Esophagus muscularis mucosa (tissue), 4 donors: ENCODE data around the gene BCL3. TPM values are rescaled to one million over a fixed set of nuclear protein-coding genes. Genes with fewer than 3 reads are reported as not detected.

Experiments used
- DNase-seq: peaks from one replicate; pipeline ENCODE4 v3.0.0-alpha.2; 2017; ENCODE audit errors: extremely low spot score
- H3K27ac ChIP-seq, 4 donors: fragments of 200-600 bp; sonication (generic); replicated peaks in 1 of 4; 1 replicate in 3 of 4; 2 replicates in 1 of 4; pipeline ENCODE4 v1.5.1; 2016 to 2019; ENCODE audit warnings: mild to moderate bottlenecking in 1 of 4
- H3K27me3 ChIP-seq, 4 donors: fragments of 200-600 bp; sonication (generic); one replicate each; pipeline versions ENCODE4 v1.5.1 to v1.6.0; 2016 to 2019
- H3K36me3 ChIP-seq, 4 donors: fragments of 200-600 bp; sonication (generic); one replicate each; pipeline ENCODE4 v1.5.1; 2016 to 2019
- H3K4me1 ChIP-seq, 4 donors: fragments of 200-600 bp; sonication (generic); one replicate each; pipeline ENCODE4 v1.5.1; 2016 to 2019
- H3K4me3 ChIP-seq, 4 donors: fragments of 200-600 bp; sonication (generic); 1 replicate in 2 of 4; 2 replicates in 2 of 4; pipeline ENCODE4 v1.5.1; 2016 to 2019; ENCODE audit warnings: mild to moderate bottlenecking in 4 of 4, moderate library complexity in 1 of 4
- H3K9me3 ChIP-seq, 4 donors: fragments of 200-600 bp; sonication (generic); 1 replicate in 3 of 4; 2 replicates in 1 of 4; pipeline ENCODE4 v1.5.1; 2016 to 2019
- CTCF ChIP-seq, 3 experiments: fragments of 200-600 bp in 2 of 3; fragments of 450-650 bp in 1 of 3; sonication (generic) in 2 of 3; IDR thresholded peaks; one replicate each; pipeline ENCODE4 v1.5.1; 2017 to 2019; ENCODE audit warnings: antibody characterized with exemption in 3 of 3, mild to moderate bottlenecking in 2 of 3, moderate library complexity in 1 of 3
- EP300 ChIP-seq: sonication (generic); formaldehyde crosslinking; IDR thresholded peaks from one replicate; pipeline ENCODE4 v1.6.1; 2017; ENCODE audit warnings: antibody characterized with exemption
- POLR2A ChIP-seq: fragments of 450-650 bp; IDR thresholded peaks from one replicate; pipeline ENCODE4 v1.6.1; 2017; ENCODE audit warnings: antibody characterized with exemption, moderate library complexity, mild to moderate bottlenecking, low read depth
- POLR2AphosphoS5 ChIP-seq, 2 donors: sonication (generic); formaldehyde crosslinking; IDR thresholded peaks; one replicate each; pipeline ENCODE4 v1.6.1; 2017; ENCODE audit warnings: antibody characterized with exemption in 2 of 2
- WGBS: methylation state at CpG from one replicate; pipeline ENCODE4 v1.1.5; 2018; 5-methylcytosine and 5-hydroxymethylcytosine counted together
- intact Hi-C: fragments of 100-400 bp; cut with DNase I; formaldehyde crosslinking; loops from one replicate; pipeline ENCODE4 v1.15.1; 2023
- total RNA-seq, 4 donors: library from RNA; depleted of rRNA; stranded (reverse); fragments of >200 nt; gene quantifications; one replicate each; pipeline versions ENCODE4 v1.1.0 to v1.2.1, GENCODE V29; 2016

BCL3 gene
- total RNA-seq, 4 donors from 2014 or later, result 10.0 to 147 (median 20.2) TPM

GRCh38 chr19:44749994-44750393, 1.5 kb downstream of the BCL3 start:
- Histone ChIP-seq H3K4me1 (peaks cover 55 to 96% (median 90%) of the 10 kb centered on the region in 4 donors), H3K4me3 (peak overlapping the region; percentile 75 to 84 (median 80)), H3K27ac (peak overlapping the region; percentile 89 to 96 (median 94)), H3K36me3 (peaks cover 0 to 34% (median 21%) of the 10 kb centered on the region in 4 donors), H3K27me3 (no peaks in the 10 kb centered on the region), H3K9me3 (no peaks in the 10 kb centered on the region)
- TF ChIP-seq POLR2A (no peak), POLR2AphosphoS5 (IDR thresholded peaks at IDR 0.05) (no peak), CTCF (IDR thresholded peaks at IDR 0.05) (no peak), EP300 (no peak)
- no peak for DNase-seq
- intact Hi-C loops, result no loop called here
- 81% methylated on average over 9 of the region's 10 CpGs for WGBS

- no peak for TF ChIP-seq POLR2A
- no peak for TF ChIP-seq POLR2AphosphoS5 (IDR thresholded peaks at IDR 0.05)
- no peak for TF ChIP-seq EP300
- TF ChIP-seq CTCF (IDR thresholded peaks at IDR 0.05), result no peak
- H3K27ac ChIP-seq, result peak overlapping the region; percentile 89 to 95 (median 90)
- H3K36me3 ChIP-seq, result peaks cover 0 to 49% (median 26%) of the 10 kb centered on the region in 4 donors
- peak overlapping the region; percentile 51 to 75 (median 56) for H3K4me3 ChIP-seq
- no peaks in the 10 kb centered on the region for H3K9me3 ChIP-seq
- 69% methylated on average over 8 of the region's 8 CpGs for WGBS
- H3K4me1 ChIP-seq, result peaks cover 61 to 96% (median 90%) of the 10 kb centered on the region in 4 donors
- no peaks in the 10 kb centered on the region for H3K27me3 ChIP-seq
- intact Hi-C loops, result no loop called here
- DNase-seq, result no peak
Measured at GRCh38 chr19:44752123-44752815, 3.8 kb downstream of the BCL3 start.

GRCh38 chr19:44752816-44753625, 4.5 kb downstream of the BCL3 start:
- TF ChIP-seq POLR2AphosphoS5 (IDR thresholded peaks at IDR 0.05) (peak; percentile 77), POLR2A (no peak), EP300 (peak; percentile 91)
- Histone ChIP-seq H3K9me3 (no peaks in the 10 kb centered on the region), H3K27me3 (no peaks in the 10 kb centered on the region), H3K4me3 (peak overlapping the region; percentile 51 to 75 (median 56)), H3K4me1 (peaks cover 68 to 96% (median 91%) of the 10 kb centered on the region in 4 donors), H3K27ac (peak overlapping the region; percentile 89 to 95 (median 90)), H3K36me3 (peaks cover 0 to 56% (median 29%) of the 10 kb centered on the region in 4 donors)
- peak; percentile 98 for DNase-seq
- 18% methylated on average over 14 of the region's 18 CpGs for WGBS
- intact Hi-C loops, result no loop called here

- H3K27ac ChIP-seq, result peak overlapping the region; percentile 89 to 95 (median 90)
- H3K27me3 ChIP-seq, result no peaks in the 10 kb centered on the region
- H3K9me3 ChIP-seq, result no peaks in the 10 kb centered on the region
- intact Hi-C loops, result no loop called here
- H3K4me3 ChIP-seq, result peak overlapping the region; percentile 51 to 75 (median 56)
- 0% methylated on average over 1 of the region's 11 CpGs for whole genome bisulfite sequencing
- no peak for DNase-seq
- no peak for TF ChIP-seq CTCF (IDR thresholded peaks at IDR 0.05)
- TF ChIP-seq POLR2A, result no peak
- TF ChIP-seq EP300, result no peak
- no peak for TF ChIP-seq POLR2AphosphoS5 (IDR thresholded peaks at IDR 0.05)
- peaks cover 0 to 62% (median 33%) of the 10 kb centered on the region in 4 donors for H3K36me3 ChIP-seq
- peaks cover 74 to 98% (median 95%) of the 10 kb centered on the region in 4 donors for H3K4me1 ChIP-seq
Measured at GRCh38 chr19:44753626-44753931, 5.1 kb downstream of the BCL3 start.
